Osteocyte (in vitro differentiated cells): ENCODE results near the gene RCOR3. TPM values are rescaled to one million over a fixed set of nuclear protein-coding genes. Genes with fewer than 3 reads are reported as not detected.
A peak's percentile ranks its signal among the peaks of the same experiment; 100 is the strongest.

Source experiments
- DNase-seq: peaks from one replicate; pipeline ENCODE4 v3.0.0; 2021; ENCODE audit warnings: mixed read lengths; ENCODE audit not compliant: unreplicated experiment; ENCODE audit errors: extremely low spot score
- H3K27ac Mint-ChIP-seq: one replicate; pipeline ENCODE4 v1.8.0; 2021; ENCODE audit warnings: mild to moderate bottlenecking, mixed read lengths; ENCODE audit not compliant: unreplicated experiment
- H3K27me3 Mint-ChIP-seq: one replicate; pipeline ENCODE4 v1.8.0; 2021; ENCODE audit warnings: mixed read lengths; ENCODE audit not compliant: unreplicated experiment
- H3K36me3 Mint-ChIP-seq: one replicate; pipeline ENCODE4 v1.8.0; 2021; ENCODE audit warnings: mixed read lengths; ENCODE audit not compliant: unreplicated experiment
- H3K4me1 Mint-ChIP-seq: one replicate; pipeline ENCODE4 v1.8.0; 2021; ENCODE audit warnings: mixed read lengths; ENCODE audit not compliant: unreplicated experiment
- H3K4me3 Mint-ChIP-seq: one replicate; pipeline ENCODE4 v1.8.0; 2021; ENCODE audit warnings: mild to moderate bottlenecking, moderate library complexity, mixed read lengths; ENCODE audit not compliant: unreplicated experiment
- H3K9me3 Mint-ChIP-seq: one replicate; pipeline ENCODE4 v1.8.0; 2021; ENCODE audit warnings: mixed read lengths; ENCODE audit not compliant: unreplicated experiment
- CTCF ChIP-seq: fragments of 200-600 bp; sonication (generic); IDR thresholded peaks from 2 replicates; pipeline ENCODE4 v1.5.0; 2021; ENCODE audit warnings: antibody characterized with exemption, mild to moderate bottlenecking, moderate library complexity
- total RNA-seq: library from RNA; stranded (reverse); gene quantifications from 2 replicates; pipeline ENCODE4 v1.2.1, GENCODE V29; 2021

RCOR3 gene
- total RNA-seq, 1 donor from 2014 or later = 51.0 TPM

DNA sequence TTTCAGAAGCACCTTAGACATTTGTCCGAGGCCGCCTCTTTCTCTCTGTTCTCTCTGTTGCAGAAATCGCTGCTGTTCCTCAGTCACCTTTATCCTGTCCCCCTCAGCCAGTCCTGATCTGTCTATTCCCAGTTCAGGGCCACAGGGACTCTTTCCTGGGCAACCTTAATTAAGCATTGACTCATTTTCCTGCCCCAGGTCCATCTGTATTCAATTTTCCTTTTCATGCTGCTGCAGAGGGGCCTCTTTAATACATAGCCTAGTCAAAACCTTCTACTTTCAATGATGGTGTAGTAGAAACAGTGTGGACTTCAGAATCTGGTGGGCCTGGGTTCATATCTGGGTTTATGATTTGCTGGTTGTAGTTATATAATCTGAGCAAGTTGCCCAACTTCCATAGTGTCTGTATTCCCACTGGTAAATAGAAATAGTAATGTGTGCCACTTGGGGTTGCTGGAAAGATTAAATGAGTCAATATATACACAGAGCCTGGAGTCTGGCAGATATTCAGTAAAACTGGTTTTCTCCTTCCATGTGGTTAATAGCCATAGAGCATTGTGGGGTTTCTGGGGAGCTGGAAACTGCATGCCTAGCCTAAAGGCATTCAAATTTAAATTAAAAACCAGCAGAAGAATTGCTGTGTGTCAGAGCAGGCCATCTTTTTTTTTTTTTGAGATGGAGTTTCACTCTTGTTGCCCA, 72.0 kb downstream of the RCOR3 start:
- peak overlapping the region; percentile 46 for H3K27ac Mint-ChIP-seq
- H3K4me1 Mint-ChIP-seq = peaks cover 73% of the 10 kb centered on the region
- no peak for DNase-seq
- no peak overlapping the region for H3K4me3 Mint-ChIP-seq
- H3K27me3 Mint-ChIP-seq = no peaks in the 10 kb centered on the region
- H3K36me3 Mint-ChIP-seq = peaks cover 7% of the 10 kb centered on the region
- no peak for TF ChIP-seq CTCF
- H3K9me3 Mint-ChIP-seq = no peaks in the 10 kb centered on the region

DNA sequence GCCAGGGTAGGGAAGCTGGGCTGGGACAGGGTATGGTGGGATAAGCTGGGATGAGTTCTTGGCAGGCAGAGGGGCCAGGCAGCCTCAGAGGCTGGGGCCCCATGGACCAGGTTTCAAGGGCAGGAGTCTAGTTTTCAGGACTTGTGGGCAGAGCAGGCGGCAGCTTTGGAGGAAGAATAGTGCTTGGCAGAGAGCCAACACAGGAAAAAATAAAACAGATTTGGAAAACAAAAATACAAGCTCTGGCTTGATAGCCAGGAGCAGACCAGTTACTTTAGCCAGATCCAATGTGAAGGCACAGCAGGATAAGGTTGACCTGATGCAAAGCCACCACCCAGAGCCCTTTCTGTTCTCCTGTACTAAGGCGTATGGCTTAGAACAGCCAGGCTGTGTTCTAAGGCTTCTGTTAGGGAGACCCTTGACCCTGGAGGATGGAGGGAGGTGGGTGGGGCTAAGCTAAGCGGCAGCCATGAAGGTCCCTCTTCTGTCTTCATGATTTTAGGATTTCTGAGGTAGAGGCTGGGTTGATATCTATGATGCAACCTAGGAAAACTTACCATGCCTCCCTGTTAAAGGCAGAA, 73.0 kb downstream of the RCOR3 start:
- H3K4me3 Mint-ChIP-seq = peak overlapping the region; percentile 46
- H3K27me3 Mint-ChIP-seq = no peaks in the 10 kb centered on the region
- no peak for DNase-seq
- no peaks in the 10 kb centered on the region for H3K9me3 Mint-ChIP-seq
- H3K27ac Mint-ChIP-seq = peak overlapping the region; percentile 55
- peaks cover 74% of the 10 kb centered on the region for H3K4me1 Mint-ChIP-seq
- H3K36me3 Mint-ChIP-seq = peaks cover 7% of the 10 kb centered on the region
- TF ChIP-seq CTCF = no peak

- H3K4me3 Mint-ChIP-seq = no peak overlapping the region
- TF ChIP-seq CTCF = no peak
- H3K9me3 Mint-ChIP-seq = no peaks in the 10 kb centered on the region
- H3K36me3 Mint-ChIP-seq = peaks cover 7% of the 10 kb centered on the region
- DNase-seq = no peak
- H3K27me3 Mint-ChIP-seq = no peaks in the 10 kb centered on the region
- peak overlapping the region; percentile 55 for H3K27ac Mint-ChIP-seq
- peaks cover 76% of the 10 kb centered on the region for H3K4me1 Mint-ChIP-seq
Measured at GRCh38 chr1:211332830-211333229, 73.7 kb downstream of the RCOR3 start.

DNA sequence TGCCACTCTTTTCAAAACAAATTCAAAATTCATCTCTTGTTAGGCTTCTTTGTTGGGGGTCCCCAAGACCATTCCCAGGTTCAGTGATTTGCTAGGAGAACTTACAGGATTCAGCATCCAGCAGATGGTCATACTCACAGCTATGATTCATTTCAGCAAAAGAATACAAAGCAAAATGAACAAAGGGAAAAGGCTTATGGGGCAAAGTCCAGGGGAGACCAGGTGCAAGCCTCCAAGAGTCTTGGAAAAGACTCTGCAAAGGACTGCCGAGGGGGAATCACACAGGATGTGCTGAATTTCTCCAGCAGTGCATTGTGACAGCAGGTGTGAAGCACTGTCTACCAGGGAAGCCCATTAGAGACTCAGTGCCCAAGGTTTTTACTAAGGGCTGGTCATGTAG, 74.7 kb downstream of the RCOR3 start:
- DNase-seq = no peak
- Mint-ChIP-seq H3K27ac (no peak overlapping the region), H3K36me3 (peaks cover 7% of the 10 kb centered on the region), H3K4me3 (no peak overlapping the region), H3K27me3 (no peaks in the 10 kb centered on the region), H3K4me1 (peaks cover 68% of the 10 kb centered on the region), H3K9me3 (no peaks in the 10 kb centered on the region)
- no peak for TF ChIP-seq CTCF

DNA sequence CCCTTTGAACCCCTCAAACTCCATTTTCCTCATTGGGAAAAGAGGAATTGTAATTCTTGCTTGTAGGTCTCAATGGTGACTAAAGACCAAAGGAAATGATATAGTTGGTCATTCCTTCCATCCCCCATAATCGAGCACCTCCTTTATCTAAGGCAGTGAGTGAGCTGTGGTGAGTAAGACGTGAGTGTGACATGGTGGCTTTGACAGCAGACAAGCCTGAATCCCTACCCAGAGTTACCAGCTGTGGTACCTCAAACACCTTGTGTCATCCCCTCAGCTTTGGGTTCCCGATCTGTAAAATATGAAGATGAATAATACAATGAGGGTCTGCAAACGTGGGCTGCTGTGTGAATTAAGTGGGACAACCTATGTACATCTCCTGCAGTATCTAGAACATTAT, 75.8 kb downstream of the RCOR3 start:
- TF ChIP-seq CTCF = no peak
- Mint-ChIP-seq H3K27ac (no peak overlapping the region), H3K27me3 (no peaks in the 10 kb centered on the region), H3K36me3 (peaks cover 7% of the 10 kb centered on the region), H3K9me3 (no peaks in the 10 kb centered on the region), H3K4me3 (no peak overlapping the region), H3K4me1 (peaks cover 68% of the 10 kb centered on the region)
- no peak for DNase-seq
